PFSK-1 (cell line): ENCODE measurements around the gene TIMM23.

ENCODE experiments used
- FOXP2 ChIP-seq: optimal IDR thresholded peaks from 2 replicates; pipeline ENCODE3; 2011; ENCODE audit warnings: borderline replicate concordance, control low read depth, inconsistent platforms; ENCODE audit not compliant: insufficient read depth; ENCODE audit errors: extremely low read length, extremely low read depth
- POLR2AphosphoS5 ChIP-seq: IDR thresholded peaks from 2 replicates; pipeline ENCODE4 v1.6.1; 2012; ENCODE audit warnings: low read depth, mild to moderate bottlenecking, control low read depth, low read length, moderate library complexity
- REST ChIP-seq, 2 experiments: IDR thresholded peaks; 2 replicates each; pipeline versions ENCODE4 v1.6.1 to v1.8.0; 2011 to 2012; ENCODE audit warnings: low read depth in 2 of 2, low read length in 2 of 2, control low read depth in 1 of 2, inconsistent platforms in 1 of 2, mild to moderate bottlenecking in 1 of 2, moderate library complexity in 1 of 2; ENCODE audit not compliant: insufficient read depth in 1 of 2
- SIN3A ChIP-seq: IDR thresholded peaks from 2 replicates; pipeline ENCODE4 v1.6.1; 2012; ENCODE audit warnings: mild to moderate bottlenecking, low read length, moderate library complexity, borderline replicate concordance; ENCODE audit not compliant: insufficient read depth
- TAF1 ChIP-seq: IDR thresholded peaks from 2 replicates; pipeline ENCODE4 v1.6.1; 2012; ENCODE audit warnings: low read length, control low read depth, borderline replicate concordance; ENCODE audit not compliant: insufficient read depth

TIMM23 gene

DNA sequence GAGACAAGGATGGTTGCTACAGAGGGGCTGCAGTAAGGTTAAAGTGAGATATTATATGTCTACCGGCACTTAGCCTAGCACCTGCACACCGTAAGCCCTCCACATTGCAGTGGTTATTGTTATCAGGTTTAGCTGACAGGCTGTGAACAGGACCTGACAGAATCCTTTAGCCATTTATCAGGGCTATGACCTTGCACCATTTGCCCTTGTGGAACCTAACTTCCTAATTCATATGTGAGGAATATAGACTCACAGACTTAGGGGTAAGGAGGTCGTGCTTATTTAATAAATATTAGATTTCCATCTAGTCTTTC, 48.0 kb downstream of the TIMM23 start:
- TF ChIP-seq TAF1 (no peak), SIN3A (no peak), POLR2AphosphoS5 (no peak), FOXP2 (no peak), REST (IDR thresholded peaks at IDR 0.05; ENCODE audit: insufficient read depth in 1 of 2, low read depth in 2 of 2, low read length in 2 of 2) (no peak)

DNA sequence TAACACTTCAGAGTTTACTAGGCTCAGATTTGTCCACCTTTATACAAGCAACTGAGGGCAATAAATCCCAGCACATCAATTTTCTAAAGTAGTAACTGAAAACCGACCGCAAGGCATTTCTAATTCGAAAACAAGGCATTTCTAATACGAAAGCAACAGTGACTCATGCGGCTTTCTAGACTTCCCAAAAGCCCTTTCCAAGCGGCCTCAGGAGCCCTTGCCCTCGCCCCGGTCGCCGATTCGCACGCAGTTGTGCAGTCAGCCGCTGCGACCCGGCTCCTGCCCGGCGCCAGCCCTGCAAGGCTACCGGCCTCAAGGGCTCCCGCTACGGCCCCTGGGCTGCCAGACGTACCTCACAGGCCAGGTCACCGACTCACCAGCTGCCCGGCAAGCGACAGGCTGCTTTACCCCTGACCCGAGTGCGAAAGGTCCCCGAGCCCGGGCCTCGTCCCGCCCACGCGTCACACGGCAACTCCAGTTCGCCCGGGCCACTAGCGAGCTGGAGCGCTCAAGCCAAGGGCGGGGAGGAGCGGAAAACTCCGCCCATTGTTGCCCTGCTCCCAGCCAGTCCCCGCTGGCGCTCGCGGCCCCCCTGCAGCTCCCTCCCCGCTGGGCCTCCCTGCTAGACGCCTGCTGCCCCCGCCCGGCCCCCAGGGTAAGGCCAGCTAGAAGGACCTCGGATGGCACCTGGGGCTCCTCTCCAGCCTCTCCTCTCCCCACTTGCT, 50.9 kb downstream of the TIMM23 start:
- peak; percentile 93 for TF ChIP-seq FOXP2
- no peak for TF ChIP-seq TAF1

GRCh38 chr10:46024948-46025347, 52.7 kb downstream of the TIMM23 start:
- no peak for TF ChIP-seq POLR2AphosphoS5
- no peak for TF ChIP-seq TAF1
- no peak for TF ChIP-seq REST (IDR thresholded peaks at IDR 0.05; ENCODE audit: insufficient read depth in 1 of 2, low read depth in 2 of 2, low read length in 2 of 2)
- no peak for TF ChIP-seq FOXP2
- no peak for TF ChIP-seq SIN3A

DNA sequence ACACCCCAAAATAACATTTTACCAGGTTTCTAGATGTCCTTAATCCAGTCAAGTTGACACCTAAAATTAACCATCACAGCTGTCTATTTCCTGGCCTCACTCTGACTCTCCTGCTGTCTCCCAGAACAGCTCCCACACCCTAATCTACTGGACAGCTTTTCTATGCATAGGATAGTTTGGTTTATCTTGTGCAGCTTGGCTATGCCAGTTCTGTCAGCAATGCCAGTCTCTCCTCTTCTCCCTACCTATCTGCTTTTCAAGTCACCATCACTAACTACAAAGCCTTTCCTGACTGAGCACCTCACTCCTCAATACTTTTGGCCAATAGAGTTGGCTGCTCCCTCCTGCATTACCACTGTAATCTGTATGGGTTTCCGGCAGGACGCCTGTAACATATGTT, 53.1 kb downstream of the TIMM23 start:
- no peak for TF ChIP-seq FOXP2
- no peak for TF ChIP-seq POLR2AphosphoS5
- no peak for TF ChIP-seq TAF1
- no peak for TF ChIP-seq REST (IDR thresholded peaks at IDR 0.05; ENCODE audit: insufficient read depth in 1 of 2, low read depth in 2 of 2, low read length in 2 of 2)
- TF ChIP-seq SIN3A, result no peak

- TF ChIP-seq SIN3A (no peak), REST (IDR thresholded peaks at IDR 0.05; ENCODE audit: insufficient read depth in 1 of 2, low read depth in 2 of 2, low read length in 2 of 2) (no peak), POLR2AphosphoS5 (no peak), TAF1 (no peak), FOXP2 (no peak)
These were observed 53.8 kb downstream of the TIMM23 start for GRCh38 chr10:46026106-46026505.
